NCI-H226 (cell line): ENCODE results near the gene CKB.
A peak's percentile ranks its signal among the peaks of the same experiment; 100 is the strongest.

Source experiments
- DNase-seq: peaks from one replicate; pipeline ENCODE4 v3.0.0-alpha.2; 2015

The CKB gene

DNA sequence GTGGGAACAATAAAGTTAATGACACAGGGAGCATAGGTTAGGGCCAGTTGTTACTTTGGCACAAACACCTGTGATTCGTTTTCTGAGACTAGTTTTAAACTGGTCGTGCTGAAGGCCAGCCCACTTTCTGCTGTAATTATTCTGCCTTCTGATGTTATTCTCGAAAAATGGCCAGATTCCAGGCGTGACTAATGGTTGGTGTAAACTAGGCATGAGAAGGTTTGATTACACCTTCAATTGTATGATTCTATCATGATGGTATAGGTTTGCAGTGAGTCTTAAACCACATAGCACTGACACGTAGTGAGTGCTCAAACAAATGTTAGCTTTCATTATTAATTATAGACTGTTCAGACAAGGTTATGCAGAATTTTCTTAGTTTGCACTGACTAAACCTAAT, 39.0 kb downstream of the CKB start:
- DNase-seq, result peak; percentile 84

- no peak for DNase-seq
Observed at GRCh38 chr14:103480595-103480994, 42.0 kb downstream of the CKB start.

DNA sequence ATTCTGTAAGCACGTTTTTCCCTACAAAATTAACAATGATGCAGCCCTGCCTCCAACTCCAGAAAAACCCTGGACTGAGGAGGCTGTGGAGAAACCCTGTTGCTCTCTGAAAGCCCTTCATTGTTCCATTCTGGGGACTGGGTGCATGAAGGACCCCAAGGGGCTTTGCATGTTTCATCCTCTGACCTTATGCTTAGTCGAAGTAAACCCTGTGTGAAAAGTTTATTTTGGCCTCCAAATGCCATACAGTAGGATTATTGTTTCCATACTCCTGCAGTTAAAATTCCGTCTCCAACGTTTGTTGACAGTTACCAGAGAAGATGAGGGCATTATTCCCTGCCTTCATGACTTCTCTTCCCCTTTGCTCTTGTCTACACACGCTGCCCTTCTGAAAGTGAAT, 46.0 kb downstream of the CKB start:
- DNase-seq, result no peak

DNA sequence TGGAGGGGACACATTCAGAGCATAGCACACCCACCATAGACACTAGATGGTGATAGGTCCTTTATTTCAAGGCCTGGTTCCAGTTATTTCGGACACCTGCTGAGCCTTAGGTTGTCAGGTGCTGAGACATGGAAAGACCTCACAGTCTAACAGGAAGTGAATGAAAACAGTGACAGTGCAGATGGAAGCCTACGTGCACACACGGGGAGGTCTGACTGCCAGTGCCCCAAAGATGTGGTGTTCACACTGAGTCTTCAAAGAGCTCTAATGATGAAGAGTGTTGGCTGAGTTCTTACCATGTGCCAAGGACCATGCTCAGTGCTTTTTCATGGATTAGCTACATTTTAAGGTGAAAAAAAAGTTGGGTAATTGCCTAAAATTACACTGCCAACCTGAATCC, 46.6 kb downstream of the CKB start:
- no peak for DNase-seq

- DNase-seq, result no peak
Observed at GRCh38 chr14:103474893-103475292, 47.7 kb downstream of the CKB start.

- DNase-seq, result no peak
Observed at GRCh38 chr14:103472939-103473338, 49.7 kb downstream of the CKB start.
